H1 (cell line): Measurements from ENCODE around the gene CD47.

Experiments
- ATF3 ChIP-seq: IDR thresholded peaks from 2 replicates; pipeline ENCODE4 v1.6.1; 2011; ENCODE audit warnings: low read depth, mild to moderate bottlenecking, low read length; ENCODE audit not compliant: insufficient read depth
- EZH2 ChIP-seq: fragments of 200-600 bp; sonication (generic); IDR thresholded peaks from 2 replicates; pipeline ENCODE4 v1.7.1; 2012; ENCODE audit warnings: low read depth, mild to moderate bottlenecking, moderate library complexity, low read length, inconsistent platforms; ENCODE audit not compliant: severe bottlenecking
- POLR2AphosphoS5 ChIP-seq: IDR thresholded peaks from 2 replicates; pipeline ENCODE4 v1.6.1; 2011; ENCODE audit warnings: low read depth, low read length
- POU5F1 ChIP-seq: IDR thresholded peaks from 2 replicates; pipeline ENCODE4 v1.6.1; 2011; ENCODE audit warnings: low read depth, mild to moderate bottlenecking, low read length, moderate library complexity
- SUZ12 ChIP-seq: fragments of 200-600 bp; sonication (generic); IDR thresholded peaks from 2 replicates; pipeline ENCODE4 v1.6.1; 2012; ENCODE audit warnings: mild to moderate bottlenecking, inconsistent platforms, low read length, moderate library complexity, mixed read lengths
- YY1 ChIP-seq: IDR thresholded peaks from 2 replicates; pipeline ENCODE4 v1.6.1; 2011; ENCODE audit warnings: low read depth, mild to moderate bottlenecking, low read length

DNA sequence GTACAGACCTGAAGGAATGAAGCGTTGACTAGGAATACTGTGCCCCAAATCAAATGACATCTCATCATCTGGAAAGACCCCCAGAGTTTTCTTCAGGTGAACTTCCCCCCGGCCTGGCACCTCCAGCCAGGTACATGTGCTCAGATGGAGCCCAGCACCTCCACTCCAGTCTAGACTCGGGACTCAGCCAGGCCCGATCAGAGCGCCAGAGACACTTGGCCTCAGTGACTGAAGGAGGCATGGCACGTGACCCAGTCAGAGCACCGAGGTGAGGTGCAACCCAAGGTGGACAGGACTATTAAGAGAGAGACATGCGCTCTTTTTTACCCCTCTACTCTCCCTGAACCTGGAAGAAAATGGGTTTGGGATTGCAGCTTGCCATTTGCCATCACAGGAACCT is 48.5 kb downstream of the CD47 start:
- TF ChIP-seq ATF3 (no peak), POLR2AphosphoS5 (no peak), POU5F1 (no peak), YY1 (no peak), SUZ12 (no peak), EZH2 (no peak)
